Measurements from ENCODE around the gene PIK3IP1. TPM values are rescaled to one million over a fixed set of nuclear protein-coding genes. Genes with fewer than 3 reads are reported as not detected.
A peak's percentile ranks its signal among the peaks of the same experiment; 100 is the strongest.

PIK3IP1 gene
- total and polyA plus RNA-seq, 9 of the 15 experiments (the other 6 are each of a cell fraction or from before 2014, with no cell fraction given), result 0.11 to 1.3 (median 0.77) TPM

DNA sequence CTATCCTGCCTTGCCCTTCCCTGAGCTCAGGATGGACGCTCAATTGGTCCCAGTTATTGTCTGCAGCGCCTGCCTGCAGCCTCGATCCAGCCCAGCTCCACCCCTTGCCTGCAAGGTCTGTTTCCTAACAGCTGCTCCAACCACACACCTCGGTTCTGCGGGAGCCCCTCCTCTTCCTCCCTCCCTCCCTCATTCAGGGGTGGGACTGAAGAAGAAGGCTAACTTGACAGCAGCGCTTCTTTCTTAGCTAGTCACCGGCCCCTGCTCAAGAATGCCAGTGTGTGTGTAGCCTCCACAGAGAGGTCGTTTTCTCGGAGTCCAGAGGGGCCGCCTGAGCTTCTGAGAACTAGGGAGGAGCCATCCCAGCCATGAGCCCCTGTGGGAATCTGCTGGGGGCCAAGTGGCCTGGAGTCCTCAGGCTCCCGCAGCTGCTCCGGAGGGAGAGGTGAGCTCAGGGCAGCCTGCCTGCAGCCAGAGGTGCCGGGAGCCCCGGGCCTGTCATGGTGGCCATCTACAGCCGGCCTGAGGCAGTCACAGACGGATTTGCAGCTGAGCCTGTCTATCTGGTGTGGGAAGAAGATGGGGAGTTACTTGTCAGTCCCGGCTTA, 44.0 kb downstream of the PIK3IP1 start:
- no peaks in the 10 kb centered on the region for H3K27me3 ChIP-seq (ENCODE audit: control insufficient read depth in 2 of 2, insufficient read depth in 2 of 2, low read length in 2 of 2)
- no peak overlapping the region for H2AFZ ChIP-seq (ENCODE audit: low read depth, low read length)
- intact Hi-C loops (cut with micrococcal nuclease), result no loop called here
- peaks cover 4% of the 10 kb centered on the region for H3K9me1 ChIP-seq (ENCODE audit: control insufficient read depth, insufficient read depth, low read length)
- H3K4me3 ChIP-seq, result no peak overlapping the region
- DNase-seq (ENCODE audit: extremely low read depth in 1 of 4, low spot score in 3 of 4) (peak; percentile 73 to 76 (median 74)), ATAC-seq (peak; percentile 100), FAIRE-seq (peak; percentile 93)
- POLR2A ChIA-PET, result interaction anchor here (0.6 to 1.1 kb wide), 4 partner anchors 14 to 1062 kb away, joined by 3 to 8 read pairs (median 4); no protein-coding TSS in a partner anchor
- H3K9ac ChIP-seq (ENCODE audit: insufficient read depth in 1 of 2, low read depth in 2 of 2, low read length in 2 of 2), result peak overlapping the region in 1 of 2 experiments; percentile 76; a peak in 2 of 4 replicates
- H3K4me1 ChIP-seq (replicated peaks in 1 of 2; ENCODE audit: control insufficient read depth in 2 of 2, insufficient read depth in 2 of 2, low read length in 2 of 2), result peaks cover 7 to 15% of the 10 kb centered on the region in 2 experiments; a peak in 4 of 5 replicates
- no peak overlapping the region for H3K27ac ChIP-seq (ENCODE audit: extremely low read depth, low read depth, low read length)
- peaks cover 5% of the 10 kb centered on the region; the same call in 2 of the 3 replicates for H3K36me3 ChIP-seq (ENCODE audit: control insufficient read depth, insufficient read depth, low read length)
- H4K20me1 ChIP-seq (replicated peaks; ENCODE audit: control insufficient read depth, insufficient read depth, low read length), result peaks cover 4% of the 10 kb centered on the region; the same call in 1 of the 2 replicates
- CTCF ChIA-PET (ENCODE audit: low intra/inter-chr PET ratio), result interaction anchor here (1.0 kb wide), 1 partner anchor 15 kb away, joined by 4 read pairs; no protein-coding TSS in a partner anchor
- H3K9me3 ChIP-seq (replicated peaks; ENCODE audit: control insufficient read depth, insufficient read depth, low read depth, low read length), result no peaks in the 10 kb centered on the region
- no peaks in the 10 kb centered on the region for H3K79me2 ChIP-seq (ENCODE audit: control insufficient read depth, insufficient read depth, low read length)
- BruUV-seq (replicated peaks), result no TSS peak
- in situ Hi-C loops (cut with MboI), result no loop called here
- peak overlapping the region; percentile 52 for H3K4me2 ChIP-seq (ENCODE audit: insufficient read depth, low read length)
- 17% methylated on average over 9 of the region's 17 CpGs for WGBS (ENCODE audit: insufficient coverage, low coverage, missing lambda C conversion rate)
- TF ChIP-seq ZNF780A (CRISPR knock-in tag; IDR thresholded peaks at IDR 0.05), result no peak
- TF ChIP-seq PURB (CRISPR knock-in tag; IDR thresholded peaks at IDR 0.05; ENCODE audit: low read depth), result no peak
- TF ChIP-seq HMBOX1 (IDR thresholded peaks at IDR 0.05), result peak; percentile 72; the same call in 1 of the 2 replicates
- TF ChIP-seq ZNF77 (CRISPR knock-in tag; IDR thresholded peaks at IDR 0.05), result no peak
- TF ChIP-seq RERE (CRISPR knock-in tag; IDR thresholded peaks at IDR 0.05; ENCODE audit: borderline replicate concordance), result no peak
- 0 out of 2 replicates have a peak, but pooled peaks have one; percentile 45 for TF ChIP-seq SPI1 (IDR thresholded peaks at IDR 0.05; ENCODE audit: borderline replicate concordance, low read depth, low read length)
- TF ChIP-seq ZNF232 (CRISPR knock-in tag; IDR thresholded peaks at IDR 0.05), result no peak
- peak; percentile 68 for TF ChIP-seq HNRNPLL (IDR thresholded peaks at IDR 0.05; ENCODE audit: low read depth, low read length, poor library complexity, severe bottlenecking)
- TF ChIP-seq TFAP4 (CRISPR knock-in tag; IDR thresholded peaks at IDR 0.05; ENCODE audit: borderline replicate concordance), result peak; percentile 82
- TF ChIP-seq MEIS2 (IDR thresholded peaks at IDR 0.05; ENCODE audit: partially characterized antibody), result peak; percentile 4
- 0 out of 2 replicates have a peak, but pooled peaks have one; percentile 18 for TF ChIP-seq PKNOX1 (IDR thresholded peaks at IDR 0.05)
